DMS114 treated with DMSO at 0.1 percent for 48 hours (cell line): Measurements from ENCODE around the gene CAMKMT.

Experiments
- DNase-seq: peaks from one replicate; lab custom pipeline; 2025; ENCODE audit not compliant: unreplicated experiment; lab: John Stamatoyannopoulos, UW

The CAMKMT gene

GRCh38 chr2:44767691-44768090 is 405.9 kb downstream of the CAMKMT start:
- DNase-seq: no peak

GRCh38 chr2:44768438-44769236 is 406.9 kb downstream of the CAMKMT start:
- no peak for DNase-seq

- DNase-seq: no peak
Measured at GRCh38 chr2:44769349-44770011, 407.7 kb downstream of the CAMKMT start.

GRCh38 chr2:44770221-44771195 is 408.8 kb downstream of the CAMKMT start:
- DNase-seq: no peak

GRCh38 chr2:44771522-44771921 is 409.8 kb downstream of the CAMKMT start:
- DNase-seq: no peak

- DNase-seq: no peak
Measured at GRCh38 chr2:44772131-44772530, 410.4 kb downstream of the CAMKMT start.

- DNase-seq: no peak
Measured at GRCh38 chr2:44772669-44773378, 411.1 kb downstream of the CAMKMT start.

GRCh38 chr2:44774826-44775492 is 413.2 kb downstream of the CAMKMT start:
- DNase-seq: no peak

GRCh38 chr2:44777036-44777435 is 415.3 kb downstream of the CAMKMT start:
- DNase-seq: no peak

GRCh38 chr2:44777537-44777936 is 415.8 kb downstream of the CAMKMT start:
- no peak for DNase-seq

GRCh38 chr2:44778221-44778654 is 416.5 kb downstream of the CAMKMT start:
- no peak for DNase-seq

- DNase-seq: no peak
Measured at GRCh38 chr2:44778671-44779476, 417.1 kb downstream of the CAMKMT start.

- no peak for DNase-seq
Measured at GRCh38 chr2:44779793-44780192, 418.0 kb downstream of the CAMKMT start.

GRCh38 chr2:44780406-44780805 is 418.7 kb downstream of the CAMKMT start:
- no peak for DNase-seq

GRCh38 chr2:44785433-44785832 is 423.7 kb downstream of the CAMKMT start:
- no peak for DNase-seq

GRCh38 chr2:44786045-44786816 is 424.5 kb downstream of the CAMKMT start:
- no peak for DNase-seq

GRCh38 chr2:44786817-44787214 is 425.1 kb downstream of the CAMKMT start:
- DNase-seq: no peak

- no peak for DNase-seq
Measured at GRCh38 chr2:44787663-44788062, 425.9 kb downstream of the CAMKMT start.

GRCh38 chr2:44789446-44789845 is 427.7 kb downstream of the CAMKMT start:
- no peak for DNase-seq
